SK-MEL-5 (cell line): Measurements from ENCODE around the gene CRYBB3. TPM values are rescaled to one million over a fixed set of nuclear protein-coding genes. Genes with fewer than 3 reads are reported as not detected.
"Not testable (repeated sequence)": the region's sequence is repeated elsewhere in the genome, so short reads cannot be mapped to it uniquely, and the experiment has no call there.

Experiments used
- DNase-seq: peaks from one replicate; pipeline ENCODE4 v3.0.0-alpha.2; 2016; ENCODE audit warnings: low read depth, low spot score
- in situ Hi-C: cut with HindIII; loops from 2 replicates; pipeline ENCODE4 v1.10.0; 2016; ENCODE audit warnings: low sequenced_read_pairs, high pct_unique_total_duplicates, low pct_unique_long_range_greater_than_20kb
- small RNA-seq, 2 experiments: library from RNA; depleted of rRNA; stranded (forward); fragments of <200 nt; gene quantifications; one replicate each; pipeline ENCODE3, GENCODE V24; 2014
- total RNA-seq: library from RNA; depleted of rRNA; stranded (reverse); fragments of >200 nt; shearing (Covaris generic); gene quantifications from 2 replicates; pipeline ENCODE4 v1.2.3, GENCODE V29; 2014; rRNA removed

The CRYBB3 gene
- total RNA-seq, 1 experiment from 2014 or later, result 0.24 TPM

DNA sequence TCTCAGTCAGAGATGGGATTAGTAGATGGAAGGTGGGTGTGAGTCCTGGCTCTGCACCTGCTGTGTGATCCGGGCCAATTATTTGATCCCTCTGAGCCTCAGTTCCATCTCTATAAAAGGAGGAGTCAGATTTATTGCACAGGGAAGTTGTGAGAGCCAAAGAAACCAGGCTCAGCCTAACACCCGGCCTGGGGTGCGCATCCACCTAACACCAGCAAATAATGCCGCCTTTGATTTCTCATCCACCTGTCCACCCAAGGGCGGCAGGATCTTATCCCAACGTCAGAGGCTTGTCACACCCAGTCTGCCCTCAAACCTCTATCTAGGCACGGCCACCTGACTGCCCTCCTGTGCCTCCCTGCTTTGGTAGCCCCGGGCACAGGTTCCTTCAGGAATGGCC lies 22.1 kb downstream of the CRYBB3 start:
- DNase-seq, result no peak
- in situ Hi-C loops, result no loop called here

DNA sequence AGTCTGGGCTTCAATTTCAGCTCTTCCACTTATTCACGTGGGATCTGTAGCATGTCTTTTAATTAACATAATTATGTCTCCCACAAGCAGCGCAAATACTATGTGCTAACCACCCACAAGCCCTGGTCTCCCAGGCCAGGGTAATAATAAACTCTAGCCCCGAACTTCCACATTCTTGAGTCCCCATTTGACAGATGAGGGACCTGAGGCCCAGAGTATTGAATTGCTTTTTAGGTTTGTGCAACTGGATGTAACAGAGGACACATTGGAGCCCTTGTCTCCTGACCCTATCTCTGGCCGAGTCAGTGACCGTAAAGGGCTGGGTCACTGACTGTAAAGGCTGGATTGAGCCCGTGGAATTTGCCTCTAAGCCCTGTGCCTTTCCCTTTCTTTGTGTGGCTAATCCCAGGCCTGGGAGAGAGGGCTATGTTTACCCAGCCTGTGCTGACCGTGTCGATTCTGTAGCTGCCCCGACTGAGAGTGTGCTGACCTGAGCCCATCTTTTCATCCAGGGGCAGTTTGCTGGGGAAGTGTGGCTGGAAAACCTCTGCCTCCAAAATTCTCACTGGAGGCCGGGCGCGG lies 23.7 kb downstream of the CRYBB3 start:
- in situ Hi-C loops, result no loop called here
- DNase-seq, result no peak

DNA sequence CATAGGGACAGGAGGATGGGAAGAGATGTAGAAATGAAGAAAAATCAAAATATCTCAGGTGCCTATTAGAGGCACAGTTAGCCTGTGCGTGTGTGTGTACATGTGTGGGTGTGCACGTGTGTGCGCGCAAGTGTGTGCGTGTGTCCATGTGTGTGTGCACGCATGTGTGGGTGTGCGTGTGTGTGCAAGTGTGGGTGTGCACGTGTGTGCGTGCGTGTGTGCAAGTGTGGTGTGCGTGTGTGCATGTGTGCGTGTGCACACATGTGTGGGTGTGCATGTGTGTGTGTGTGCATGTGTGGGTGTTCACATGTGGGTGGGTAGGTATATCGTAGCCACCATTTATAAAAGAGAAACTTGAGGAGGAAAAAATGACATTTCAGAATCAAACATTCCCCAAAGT lies 29.2 kb downstream of the CRYBB3 start:
- DNase-seq, result no peak
- in situ Hi-C loops, result no loop called here

DNA sequence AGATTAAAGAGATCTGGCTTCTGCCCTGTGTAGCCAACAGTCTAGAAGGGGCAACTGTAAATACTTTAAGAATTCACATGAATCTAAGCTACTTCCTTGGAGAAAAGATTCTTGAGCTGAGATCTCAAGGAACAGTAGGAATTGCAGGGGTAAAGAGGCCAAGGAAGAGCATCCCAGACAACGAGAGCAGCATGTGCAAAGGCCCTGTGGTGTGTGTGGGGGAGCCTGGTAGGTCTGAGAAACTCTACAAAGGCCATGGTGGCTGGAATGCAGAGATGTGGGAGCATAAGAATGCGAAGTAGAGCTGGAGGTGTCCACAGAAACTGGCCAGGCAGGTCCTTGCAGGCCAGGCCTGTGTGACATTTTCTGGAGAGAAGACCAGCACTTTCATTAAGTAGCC lies 31.1 kb downstream of the CRYBB3 start:
- in situ Hi-C loops, DNase-seq: not testable (repeated sequence)

DNA sequence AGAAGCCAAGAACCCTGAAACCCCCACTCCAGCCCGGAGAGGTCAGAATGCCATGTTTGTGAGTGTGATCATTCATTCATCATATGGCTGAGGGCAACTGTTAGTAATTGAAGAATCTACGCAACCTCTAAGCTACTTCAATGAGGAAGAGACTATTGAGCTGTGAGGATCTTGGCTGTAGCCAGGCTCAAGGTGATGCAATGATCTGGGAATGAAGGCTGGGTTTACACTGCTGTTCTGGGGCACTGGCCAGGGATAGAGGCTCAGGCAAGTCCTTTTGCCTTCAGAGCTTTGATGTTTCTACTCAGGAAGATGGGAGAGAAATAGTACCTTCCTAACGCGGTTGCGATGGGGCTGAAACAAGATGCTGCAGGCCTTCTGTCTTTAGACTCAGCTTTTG lies 32.6 kb downstream of the CRYBB3 start:
- in situ Hi-C loops, result no loop called here
- DNase-seq, result no peak

DNA sequence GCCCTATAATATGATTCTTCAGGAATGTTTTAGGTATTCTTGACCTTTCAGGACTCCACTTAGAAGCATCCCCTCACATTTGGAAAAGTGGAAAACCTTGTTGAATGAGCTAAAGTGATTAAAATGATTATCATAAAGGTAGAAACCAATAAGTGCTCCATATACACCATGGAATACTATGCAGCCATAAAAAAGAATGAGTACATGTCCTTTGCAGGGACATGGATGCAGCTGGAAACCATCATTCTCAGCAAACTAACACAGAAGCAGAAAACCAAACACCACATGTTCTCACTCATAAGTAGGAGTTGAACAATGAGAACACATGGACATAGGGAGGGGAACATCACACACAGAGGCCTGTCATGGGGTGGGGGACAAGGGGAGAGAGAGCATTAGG lies 34.0 kb downstream of the CRYBB3 start:
- DNase-seq, in situ Hi-C loops: not testable (repeated sequence)

DNA sequence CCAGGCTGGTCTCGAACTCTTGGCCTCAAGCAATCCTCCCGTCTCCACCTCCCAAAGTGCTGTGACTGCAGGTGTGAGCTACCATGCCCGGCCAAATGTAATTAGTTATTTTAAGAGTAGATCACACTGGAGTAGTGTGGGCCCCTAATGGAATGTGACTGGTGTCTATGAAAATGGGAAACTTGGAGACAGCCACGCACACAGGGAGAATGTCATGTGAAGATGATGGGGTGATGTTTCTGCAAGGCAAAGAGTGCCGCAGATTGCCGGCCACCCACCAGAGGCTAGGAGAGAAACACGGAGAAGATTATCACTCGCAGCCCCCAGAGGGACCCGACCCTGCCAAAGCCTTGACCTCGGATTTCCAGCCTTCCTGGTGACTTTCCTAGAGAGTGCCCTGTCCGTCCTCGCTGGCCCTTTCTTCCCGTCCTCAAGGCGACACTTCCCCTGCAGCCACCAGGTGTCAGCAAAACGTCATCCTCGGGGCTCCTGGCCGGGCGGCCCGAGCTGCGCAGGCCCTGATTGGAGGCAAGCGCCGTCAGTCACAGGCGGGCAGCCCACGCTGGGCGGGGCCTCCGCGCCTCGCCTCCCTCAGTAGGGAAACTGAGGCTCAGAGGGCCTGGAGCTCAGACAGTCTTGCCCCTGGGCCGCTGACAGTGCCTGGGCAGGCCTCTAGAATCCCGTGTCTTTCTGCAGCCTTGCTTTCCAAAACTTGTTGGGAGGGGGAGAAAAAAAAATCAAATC lies 36.1 kb downstream of the CRYBB3 start:
- DNase-seq, result peak; percentile 87
- in situ Hi-C loops, result no loop called here

DNA sequence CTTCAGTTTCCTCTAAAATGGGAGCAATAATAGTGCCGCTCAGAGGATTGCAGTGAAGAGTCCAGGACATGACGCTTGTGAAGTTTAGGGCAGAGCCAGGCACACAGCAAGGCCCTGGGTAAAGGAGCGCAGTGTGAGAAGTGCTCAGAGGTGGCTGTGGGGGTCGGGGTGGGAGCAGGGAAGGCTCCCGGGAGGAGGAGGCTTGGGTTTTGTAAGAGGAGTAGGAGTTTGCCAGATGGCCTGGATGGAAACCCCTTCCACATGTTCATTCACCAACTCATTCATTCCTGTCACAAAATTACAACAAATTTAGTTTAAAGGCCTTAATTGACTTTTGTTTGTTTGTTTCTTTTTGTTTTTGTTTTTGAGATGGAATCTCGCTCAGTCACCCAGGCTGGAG lies 36.8 kb downstream of the CRYBB3 start:
- in situ Hi-C loops, result no loop called here

DNA sequence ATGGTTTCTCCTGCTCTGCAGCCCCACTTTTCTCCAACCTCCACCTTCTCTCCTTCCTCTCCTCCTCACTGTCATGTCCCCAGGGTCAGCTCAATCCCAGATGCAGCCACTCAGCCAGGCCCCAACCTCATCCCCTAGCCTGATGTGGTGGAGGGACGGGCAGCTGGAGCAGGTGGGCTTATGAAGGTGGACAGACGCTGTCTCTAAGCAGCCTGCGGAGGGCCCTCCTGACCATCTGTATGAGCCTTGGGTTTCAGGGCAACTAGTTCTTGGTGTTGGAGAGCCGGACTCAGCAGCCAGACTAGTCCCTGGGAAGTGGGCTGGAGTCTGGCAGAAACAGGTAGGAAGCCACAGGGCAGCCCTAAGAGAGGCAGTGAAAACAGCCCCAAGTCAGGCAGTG lies 37.8 kb downstream of the CRYBB3 start:
- DNase-seq, result no peak
- in situ Hi-C loops, result no loop called here

More for the DNA sequence above, 36.8 kb downstream of the CRYBB3 start:
- DNase-seq, result no peak

DNA sequence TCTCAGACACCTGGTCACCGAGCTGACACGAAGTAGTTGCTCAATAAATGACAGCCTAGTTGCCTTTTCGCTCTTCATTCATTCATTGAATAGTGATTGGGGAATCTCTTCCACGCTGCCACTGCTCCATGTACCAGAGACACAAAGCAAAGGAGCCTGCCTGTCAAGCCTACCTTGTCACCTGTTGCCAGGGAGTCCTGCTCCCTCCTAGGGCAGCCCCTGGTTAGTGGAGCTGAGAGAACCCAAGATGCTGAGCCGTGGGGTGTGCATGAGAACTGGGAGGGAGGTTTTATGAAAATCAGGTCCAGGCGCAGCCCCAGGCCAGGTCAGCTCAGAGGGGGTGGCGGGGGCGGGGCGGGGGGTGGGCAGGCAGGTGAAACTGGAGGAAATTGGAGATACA lies 38.4 kb downstream of the CRYBB3 start:
- DNase-seq, in situ Hi-C loops: not testable (repeated sequence)

DNA sequence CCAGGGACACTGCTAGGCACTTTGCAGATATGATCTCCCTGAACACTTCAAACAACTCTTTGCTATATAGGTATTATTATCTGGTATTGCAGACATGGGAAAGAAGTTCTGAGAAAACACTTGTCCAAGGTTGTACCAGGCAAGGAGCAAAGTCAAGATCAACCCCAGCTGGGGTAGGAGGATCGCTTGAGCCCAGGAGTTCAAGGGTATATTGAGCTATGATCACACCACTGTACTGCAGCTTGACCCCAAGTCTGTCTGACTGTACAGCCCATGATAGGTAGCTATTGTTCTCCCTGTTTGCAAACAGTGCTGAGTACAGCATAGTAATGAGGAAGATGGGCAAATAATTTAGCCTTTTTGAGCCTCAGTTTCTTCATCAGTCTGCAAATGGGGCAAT lies 55.5 kb downstream of the CRYBB3 start:
- in situ Hi-C loops, DNase-seq: not testable (repeated sequence)

Small RNA genes lying within 50 kb of the gene (small RNA-seq; reads per million reads assigned to genes)
- 0 reads per million in 2 experiments for gene Z99916.2

Other genes with a start within 250 kb of the CRYBB3 start
- 3.0 and 3.5 TPM in 2 replicates for gene KIAA1671, start 247.1 kb upstream of the CRYBB3 start, total RNA-seq
- gene CRYBB2, start 19.8 kb downstream of the CRYBB3 start, total RNA-seq, result not detected in 2 replicates